SK-N-SH treated with all-trans-retinoic acid at 6 μM for 48 hours (cell line): Measurements from ENCODE around the gene MALT1.
"Not testable (repeated sequence)": the region's sequence is repeated elsewhere in the genome, so short reads cannot be mapped to it uniquely, and the experiment has no call there.

Experiments
- ATAC-seq: fragments of 200-7000 bp; cut with Tn5 transposase; 3 replicates; pipeline ENCODE4 v1.9.1; 2020; ENCODE audit warnings: mild to moderate bottlenecking, moderate library complexity
- BACH2 ChIP-seq: fragments of 250-450 bp; sonication (Bioruptor Pico); IDR thresholded peaks from 2 replicates; pipeline ENCODE4 v1.9.0; 2021; ENCODE audit warnings: mild to moderate bottlenecking, borderline replicate concordance
- CSDC2 ChIP-seq: fragments of 250-450 bp; sonication (Bioruptor Pico); IDR thresholded peaks from 2 replicates; pipeline ENCODE4 v1.5.0; 2020; ENCODE audit warnings: mild to moderate bottlenecking, moderate library complexity
- CSRNP3 ChIP-seq: fragments of 250-450 bp; sonication (Bioruptor Pico); IDR thresholded peaks from 2 replicates; pipeline ENCODE4 v1.5.1; 2021; ENCODE audit warnings: mild to moderate bottlenecking, moderate library complexity
- ESRRG ChIP-seq: fragments of 250-450 bp; sonication (Bioruptor Pico); IDR thresholded peaks from 2 replicates; pipeline ENCODE4 v1.6.1; 2021; ENCODE audit warnings: mild to moderate bottlenecking
- ISL1 ChIP-seq: fragments of 250-450 bp; sonication (Bioruptor Pico); IDR thresholded peaks from 2 replicates; pipeline ENCODE4 v2.1.2; 2022; ENCODE audit warnings: mild to moderate bottlenecking, moderate library complexity
- OSR1 ChIP-seq: fragments of 250-450 bp; sonication (Bioruptor Pico); IDR thresholded peaks from 2 replicates; pipeline ENCODE4 v1.8.0; 2022; ENCODE audit warnings: moderate library complexity, mild to moderate bottlenecking, inconsistent platforms
- PPARA ChIP-seq: fragments of 250-450 bp; sonication (Bioruptor Pico); IDR thresholded peaks from 2 replicates; pipeline ENCODE4 v1.5.0; 2020; ENCODE audit warnings: mild to moderate bottlenecking, borderline replicate concordance
- RARB ChIP-seq: fragments of 250-450 bp; sonication (Bioruptor Pico); IDR thresholded peaks from 2 replicates; pipeline ENCODE4 v1.8.0; 2021; ENCODE audit warnings: mild to moderate bottlenecking, moderate library complexity
- SNAI2 ChIP-seq: fragments of 250-450 bp; sonication (Bioruptor Pico); IDR thresholded peaks from 2 replicates; pipeline ENCODE4 v1.5.0; 2020; ENCODE audit warnings: mild to moderate bottlenecking, moderate library complexity
- TCF4 ChIP-seq: fragments of 250-450 bp; sonication (Bioruptor Pico); IDR thresholded peaks from 2 replicates; pipeline ENCODE4 v1.8.0; 2021; ENCODE audit warnings: mild to moderate bottlenecking, moderate library complexity, borderline replicate concordance
- TOX ChIP-seq: fragments of 250-450 bp; sonication (Bioruptor Pico); IDR thresholded peaks from 2 replicates; pipeline ENCODE4 v1.8.0; 2021; ENCODE audit warnings: mild to moderate bottlenecking, moderate library complexity, borderline replicate concordance
- ZFP3 ChIP-seq: fragments of 250-450 bp; sonication (Bioruptor Pico); IDR thresholded peaks from 2 replicates; pipeline ENCODE4 v1.5.0; 2020; ENCODE audit warnings: mild to moderate bottlenecking, moderate library complexity
- ZFP30 ChIP-seq: fragments of 450-650 bp; formaldehyde crosslinking; IDR thresholded peaks from 2 replicates; pipeline ENCODE4 v1.5.0; 2022; ENCODE audit warnings: mild to moderate bottlenecking, moderate library complexity
- ZNF565 ChIP-seq: fragments of 450-650 bp; formaldehyde crosslinking; conservative IDR thresholded peaks from 2 replicates; pipeline ENCODE4 v1.5.0; 2020; ENCODE audit warnings: low read depth, mild to moderate bottlenecking, moderate library complexity
- ZNF70 ChIP-seq: fragments of 450-650 bp; formaldehyde crosslinking; IDR thresholded peaks from 2 replicates; pipeline ENCODE4 v1.5.0; 2020; ENCODE audit warnings: mild to moderate bottlenecking, moderate library complexity
- ZNF8 ChIP-seq: fragments of 450-650 bp; formaldehyde crosslinking; IDR thresholded peaks from 2 replicates; pipeline ENCODE4 v1.5.0; 2020; ENCODE audit warnings: mild to moderate bottlenecking, moderate library complexity
- TF ChIP-seq, protein P1 (sequence below): fragments of 250-450 bp; sonication (Bioruptor Pico); IDR thresholded peaks from 2 replicates; pipeline ENCODE4 v1.8.0; 2020; ENCODE audit warnings: mild to moderate bottlenecking, moderate library complexity, borderline replicate concordance
- TF ChIP-seq, protein P2 (sequence below): fragments of 250-450 bp; sonication (Bioruptor Pico); IDR thresholded peaks from 2 replicates; pipeline ENCODE4 v1.8.0; 2021; ENCODE audit warnings: low read depth, mild to moderate bottlenecking, moderate library complexity, borderline replicate concordance
- TF ChIP-seq, protein P3 (sequence below): fragments of 250-450 bp; sonication (Bioruptor Pico); IDR thresholded peaks from 2 replicates; pipeline ENCODE4 v1.5.1; 2020; ENCODE audit warnings: low read depth, mild to moderate bottlenecking, moderate library complexity
- TF ChIP-seq, protein P4 (sequence below): fragments of 250-450 bp; sonication (Bioruptor Pico); IDR thresholded peaks from 2 replicates; pipeline ENCODE4 v1.5.0; 2020; ENCODE audit warnings: mild to moderate bottlenecking, moderate library complexity

The MALT1 gene

GRCh38 chr18:58640428-58640805 is 30.8 kb upstream of the MALT1 start:
- TF ChIP-seq CSRNP3 (CRISPR knock-in tag), result no peak
- TF ChIP-seq ISL1 (CRISPR knock-in tag), result no peak
- TF ChIP-seq, protein P1, sequence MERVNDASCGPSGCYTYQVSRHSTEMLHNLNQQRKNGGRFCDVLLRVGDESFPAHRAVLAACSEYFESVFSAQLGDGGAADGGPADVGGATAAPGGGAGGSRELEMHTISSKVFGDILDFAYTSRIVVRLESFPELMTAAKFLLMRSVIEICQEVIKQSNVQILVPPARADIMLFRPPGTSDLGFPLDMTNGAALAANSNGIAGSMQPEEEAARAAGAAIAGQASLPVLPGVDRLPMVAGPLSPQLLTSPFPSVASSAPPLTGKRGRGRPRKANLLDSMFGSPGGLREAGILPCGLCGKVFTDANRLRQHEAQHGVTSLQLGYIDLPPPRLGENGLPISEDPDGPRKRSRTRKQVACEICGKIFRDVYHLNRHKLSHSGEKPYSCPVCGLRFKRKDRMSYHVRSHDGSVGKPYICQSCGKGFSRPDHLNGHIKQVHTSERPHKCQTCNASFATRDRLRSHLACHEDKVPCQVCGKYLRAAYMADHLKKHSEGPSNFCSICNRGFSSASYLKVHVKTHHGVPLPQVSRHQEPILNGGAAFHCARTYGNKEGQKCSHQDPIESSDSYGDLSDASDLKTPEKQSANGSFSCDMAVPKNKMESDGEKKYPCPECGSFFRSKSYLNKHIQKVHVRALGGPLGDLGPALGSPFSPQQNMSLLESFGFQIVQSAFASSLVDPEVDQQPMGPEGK, result no peak
- no peak for TF ChIP-seq OSR1 (CRISPR knock-in tag)
- no peak for TF ChIP-seq TOX (CRISPR knock-in tag)
- TF ChIP-seq, protein P2, sequence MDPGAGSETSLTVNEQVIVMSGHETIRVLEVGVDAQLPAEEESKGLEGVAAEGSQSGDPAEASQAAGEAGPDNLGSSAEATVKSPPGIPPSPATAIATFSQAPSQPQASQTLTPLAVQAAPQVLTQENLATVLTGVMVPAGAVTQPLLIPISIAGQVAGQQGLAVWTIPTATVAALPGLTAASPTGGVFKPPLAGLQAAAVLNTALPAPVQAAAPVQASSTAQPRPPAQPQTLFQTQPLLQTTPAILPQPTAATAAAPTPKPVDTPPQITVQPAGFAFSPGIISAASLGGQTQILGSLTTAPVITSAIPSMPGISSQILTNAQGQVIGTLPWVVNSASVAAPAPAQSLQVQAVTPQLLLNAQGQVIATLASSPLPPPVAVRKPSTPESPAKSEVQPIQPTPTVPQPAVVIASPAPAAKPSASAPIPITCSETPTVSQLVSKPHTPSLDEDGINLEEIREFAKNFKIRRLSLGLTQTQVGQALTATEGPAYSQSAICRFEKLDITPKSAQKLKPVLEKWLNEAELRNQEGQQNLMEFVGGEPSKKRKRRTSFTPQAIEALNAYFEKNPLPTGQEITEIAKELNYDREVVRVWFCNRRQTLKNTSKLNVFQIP, result no peak
- no peak for TF ChIP-seq BACH2
- TF ChIP-seq, protein P3, sequence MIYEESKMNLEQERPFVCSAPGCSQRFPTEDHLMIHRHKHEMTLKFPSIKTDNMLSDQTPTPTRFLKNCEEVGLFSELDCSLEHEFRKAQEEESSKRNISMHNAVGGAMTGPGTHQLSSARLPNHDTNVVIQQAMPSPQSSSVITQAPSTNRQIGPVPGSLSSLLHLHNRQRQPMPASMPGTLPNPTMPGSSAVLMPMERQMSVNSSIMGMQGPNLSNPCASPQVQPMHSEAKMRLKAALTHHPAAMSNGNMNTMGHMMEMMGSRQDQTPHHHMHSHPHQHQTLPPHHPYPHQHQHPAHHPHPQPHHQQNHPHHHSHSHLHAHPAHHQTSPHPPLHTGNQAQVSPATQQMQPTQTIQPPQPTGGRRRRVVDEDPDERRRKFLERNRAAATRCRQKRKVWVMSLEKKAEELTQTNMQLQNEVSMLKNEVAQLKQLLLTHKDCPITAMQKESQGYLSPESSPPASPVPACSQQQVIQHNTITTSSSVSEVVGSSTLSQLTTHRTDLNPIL (CRISPR knock-in tag), result no peak
- TF ChIP-seq SNAI2, result no peak
- no peak for TF ChIP-seq ZNF565 (CRISPR knock-in tag)
- TF ChIP-seq ZFP30, result no peak
- no peak for TF ChIP-seq ZFP3 (CRISPR knock-in tag)
- TF ChIP-seq TCF4, result no peak
- no peak for TF ChIP-seq PPARA (CRISPR knock-in tag)
- no peak for TF ChIP-seq CSDC2 (CRISPR knock-in tag)
- no peak for TF ChIP-seq ZNF8 (CRISPR knock-in tag)
- TF ChIP-seq ESRRG (CRISPR knock-in tag), result no peak
- no peak for TF ChIP-seq RARB
- no peak for ATAC-seq

DNA sequence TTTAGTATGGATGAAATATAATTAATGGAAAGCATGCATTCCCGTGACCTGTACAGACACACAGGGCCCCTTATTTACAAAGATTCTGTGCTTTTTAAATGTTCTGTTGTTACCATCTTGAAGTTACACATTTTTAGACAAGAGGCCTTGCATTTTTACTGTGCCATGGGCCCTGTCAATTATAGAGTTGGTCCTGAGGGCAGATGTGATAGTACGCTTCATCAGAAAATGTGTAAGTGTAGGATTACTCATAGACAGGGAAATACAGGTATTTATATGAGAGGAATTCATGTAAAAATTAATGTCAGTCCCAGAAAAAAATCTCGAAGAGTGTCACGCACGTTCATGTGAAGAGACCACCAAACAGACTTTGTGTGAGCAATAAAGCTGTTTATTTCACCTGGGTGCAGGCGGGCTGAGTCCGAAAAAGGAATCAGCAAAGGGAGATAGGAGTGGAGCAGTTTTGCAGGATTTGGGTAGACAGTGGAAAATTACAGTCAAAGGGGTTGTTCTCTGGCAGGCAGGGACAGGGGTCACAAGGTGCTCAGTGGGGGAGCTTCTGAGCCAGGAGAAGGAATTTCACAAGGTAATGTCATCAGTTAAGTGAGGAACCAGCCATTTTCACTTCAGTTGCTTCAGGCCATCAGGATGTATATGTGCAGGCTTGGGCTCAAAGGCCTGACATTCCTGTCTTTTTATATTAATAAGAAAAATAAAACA is 30.2 kb upstream of the MALT1 start:
- no peak for TF ChIP-seq ZFP3 (CRISPR knock-in tag)
- no peak for TF ChIP-seq CSDC2 (CRISPR knock-in tag)
- TF ChIP-seq, protein P3 (CRISPR knock-in tag), result no peak
- TF ChIP-seq PPARA (CRISPR knock-in tag), result no peak
- no peak for TF ChIP-seq ZNF70 (CRISPR knock-in tag)
- no peak for TF ChIP-seq ZFP30
- TF ChIP-seq RARB, result no peak
- no peak for TF ChIP-seq SNAI2
- TF ChIP-seq CSRNP3 (CRISPR knock-in tag), result no peak
- no peak for TF ChIP-seq ZNF565 (CRISPR knock-in tag)
- TF ChIP-seq TOX (CRISPR knock-in tag), result no peak
- no peak for TF ChIP-seq ISL1 (CRISPR knock-in tag)
- TF ChIP-seq, protein P4, sequence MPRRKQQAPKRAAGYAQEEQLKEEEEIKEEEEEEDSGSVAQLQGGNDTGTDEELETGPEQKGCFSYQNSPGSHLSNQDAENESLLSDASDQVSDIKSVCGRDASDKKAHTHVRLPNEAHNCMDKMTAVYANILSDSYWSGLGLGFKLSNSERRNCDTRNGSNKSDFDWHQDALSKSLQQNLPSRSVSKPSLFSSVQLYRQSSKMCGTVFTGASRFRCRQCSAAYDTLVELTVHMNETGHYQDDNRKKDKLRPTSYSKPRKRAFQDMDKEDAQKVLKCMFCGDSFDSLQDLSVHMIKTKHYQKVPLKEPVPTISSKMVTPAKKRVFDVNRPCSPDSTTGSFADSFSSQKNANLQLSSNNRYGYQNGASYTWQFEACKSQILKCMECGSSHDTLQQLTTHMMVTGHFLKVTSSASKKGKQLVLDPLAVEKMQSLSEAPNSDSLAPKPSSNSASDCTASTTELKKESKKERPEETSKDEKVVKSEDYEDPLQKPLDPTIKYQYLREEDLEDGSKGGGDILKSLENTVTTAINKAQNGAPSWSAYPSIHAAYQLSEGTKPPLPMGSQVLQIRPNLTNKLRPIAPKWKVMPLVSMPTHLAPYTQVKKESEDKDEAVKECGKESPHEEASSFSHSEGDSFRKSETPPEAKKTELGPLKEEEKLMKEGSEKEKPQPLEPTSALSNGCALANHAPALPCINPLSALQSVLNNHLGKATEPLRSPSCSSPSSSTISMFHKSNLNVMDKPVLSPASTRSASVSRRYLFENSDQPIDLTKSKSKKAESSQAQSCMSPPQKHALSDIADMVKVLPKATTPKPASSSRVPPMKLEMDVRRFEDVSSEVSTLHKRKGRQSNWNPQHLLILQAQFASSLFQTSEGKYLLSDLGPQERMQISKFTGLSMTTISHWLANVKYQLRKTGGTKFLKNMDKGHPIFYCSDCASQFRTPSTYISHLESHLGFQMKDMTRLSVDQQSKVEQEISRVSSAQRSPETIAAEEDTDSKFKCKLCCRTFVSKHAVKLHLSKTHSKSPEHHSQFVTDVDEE, result no peak
- no peak for TF ChIP-seq TCF4
- ATAC-seq, result no peak

DNA sequence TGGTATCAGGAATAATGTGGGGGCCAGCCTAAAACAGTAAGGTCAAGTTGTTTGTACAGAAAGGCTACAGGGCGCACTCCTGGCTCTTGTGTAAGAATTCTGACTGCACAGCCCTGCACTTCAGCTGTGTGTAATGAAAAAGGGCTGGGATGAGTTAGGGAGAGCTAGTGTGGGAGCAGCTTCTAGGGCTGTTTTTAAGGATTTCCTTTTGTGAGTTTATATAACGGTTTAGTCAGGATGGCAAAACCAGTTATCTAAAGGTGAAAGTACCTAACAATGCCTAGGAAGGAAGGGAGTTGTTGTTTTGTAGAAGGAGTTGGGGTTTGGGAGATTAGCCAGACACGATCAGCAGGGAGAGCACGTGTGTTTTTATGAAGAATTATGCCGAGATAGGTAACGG is 27.7 kb upstream of the MALT1 start:
- ATAC-seq, result not testable (repeated sequence)
